SK-N-SH treated with all-trans-retinoic acid at 6 μM for 48 hours (cell line): Measurements from ENCODE around the gene SLC6A5.

Experiments used
- ATAC-seq: fragments of 200-7000 bp; cut with Tn5 transposase; 3 replicates; pipeline ENCODE4 v1.9.1; 2020; ENCODE audit warnings: mild to moderate bottlenecking, moderate library complexity
- ARNTL ChIP-seq: fragments of 450-650 bp; formaldehyde crosslinking; IDR thresholded peaks from 2 replicates; pipeline ENCODE4 v1.5.0; 2020; ENCODE audit warnings: low read depth, mild to moderate bottlenecking, moderate library complexity, borderline replicate concordance
- BACH2 ChIP-seq: fragments of 250-450 bp; sonication (Bioruptor Pico); IDR thresholded peaks from 2 replicates; pipeline ENCODE4 v1.9.0; 2021; ENCODE audit warnings: mild to moderate bottlenecking, borderline replicate concordance
- CSDC2 ChIP-seq: fragments of 250-450 bp; sonication (Bioruptor Pico); IDR thresholded peaks from 2 replicates; pipeline ENCODE4 v1.5.0; 2020; ENCODE audit warnings: mild to moderate bottlenecking, moderate library complexity
- ESRRG ChIP-seq: fragments of 250-450 bp; sonication (Bioruptor Pico); IDR thresholded peaks from 2 replicates; pipeline ENCODE4 v1.6.1; 2021; ENCODE audit warnings: mild to moderate bottlenecking
- ISL1 ChIP-seq: fragments of 250-450 bp; sonication (Bioruptor Pico); IDR thresholded peaks from 2 replicates; pipeline ENCODE4 v2.1.2; 2022; ENCODE audit warnings: mild to moderate bottlenecking, moderate library complexity
- OSR1 ChIP-seq: fragments of 250-450 bp; sonication (Bioruptor Pico); IDR thresholded peaks from 2 replicates; pipeline ENCODE4 v1.8.0; 2022; ENCODE audit warnings: moderate library complexity, mild to moderate bottlenecking, inconsistent platforms
- POU6F1 ChIP-seq: fragments of 250-450 bp; sonication (Bioruptor Pico); IDR thresholded peaks from 2 replicates; pipeline ENCODE4 v1.8.0; 2021; ENCODE audit warnings: low read depth, mild to moderate bottlenecking, moderate library complexity, borderline replicate concordance
- PPARA ChIP-seq: fragments of 250-450 bp; sonication (Bioruptor Pico); IDR thresholded peaks from 2 replicates; pipeline ENCODE4 v1.5.0; 2020; ENCODE audit warnings: mild to moderate bottlenecking, borderline replicate concordance
- SNAI2 ChIP-seq: fragments of 250-450 bp; sonication (Bioruptor Pico); IDR thresholded peaks from 2 replicates; pipeline ENCODE4 v1.5.0; 2020; ENCODE audit warnings: mild to moderate bottlenecking, moderate library complexity
- TCF4 ChIP-seq: fragments of 250-450 bp; sonication (Bioruptor Pico); IDR thresholded peaks from 2 replicates; pipeline ENCODE4 v1.8.0; 2021; ENCODE audit warnings: mild to moderate bottlenecking, moderate library complexity, borderline replicate concordance
- TOX ChIP-seq: fragments of 250-450 bp; sonication (Bioruptor Pico); IDR thresholded peaks from 2 replicates; pipeline ENCODE4 v1.8.0; 2021; ENCODE audit warnings: mild to moderate bottlenecking, moderate library complexity, borderline replicate concordance
- TSHZ2 ChIP-seq: fragments of 250-450 bp; sonication (Bioruptor Pico); IDR thresholded peaks from 2 replicates; pipeline ENCODE4 v1.5.0; 2020; ENCODE audit warnings: mild to moderate bottlenecking, moderate library complexity
- ZC3H10 ChIP-seq: fragments of 250-450 bp; sonication (Bioruptor Pico); IDR thresholded peaks from 2 replicates; pipeline ENCODE4 v1.5.1; 2021; ENCODE audit warnings: mild to moderate bottlenecking, moderate library complexity
- ZFP3 ChIP-seq: fragments of 250-450 bp; sonication (Bioruptor Pico); IDR thresholded peaks from 2 replicates; pipeline ENCODE4 v1.5.0; 2020; ENCODE audit warnings: mild to moderate bottlenecking, moderate library complexity
- ZFP30 ChIP-seq: fragments of 450-650 bp; formaldehyde crosslinking; IDR thresholded peaks from 2 replicates; pipeline ENCODE4 v1.5.0; 2022; ENCODE audit warnings: mild to moderate bottlenecking, moderate library complexity
- ZNF565 ChIP-seq: fragments of 450-650 bp; formaldehyde crosslinking; conservative IDR thresholded peaks from 2 replicates; pipeline ENCODE4 v1.5.0; 2020; ENCODE audit warnings: low read depth, mild to moderate bottlenecking, moderate library complexity
- ZNF70 ChIP-seq: fragments of 450-650 bp; formaldehyde crosslinking; IDR thresholded peaks from 2 replicates; pipeline ENCODE4 v1.5.0; 2020; ENCODE audit warnings: mild to moderate bottlenecking, moderate library complexity
- ZNF8 ChIP-seq: fragments of 450-650 bp; formaldehyde crosslinking; IDR thresholded peaks from 2 replicates; pipeline ENCODE4 v1.5.0; 2020; ENCODE audit warnings: mild to moderate bottlenecking, moderate library complexity
- TF ChIP-seq, protein P1 (sequence below): fragments of 250-450 bp; sonication (Bioruptor Pico); IDR thresholded peaks from 2 replicates; pipeline ENCODE4 v1.8.0; 2020; ENCODE audit warnings: mild to moderate bottlenecking, moderate library complexity, borderline replicate concordance
- TF ChIP-seq, protein P2 (sequence below): fragments of 250-450 bp; sonication (Bioruptor Pico); IDR thresholded peaks from 2 replicates; pipeline ENCODE4 v1.5.1; 2021; ENCODE audit warnings: mild to moderate bottlenecking, moderate library complexity
- TF ChIP-seq, protein P3 (sequence below): fragments of 250-450 bp; sonication (Bioruptor Pico); IDR thresholded peaks from 2 replicates; pipeline ENCODE4 v1.5.1; 2020; ENCODE audit warnings: low read depth, mild to moderate bottlenecking, moderate library complexity

Gene SLC6A5

DNA sequence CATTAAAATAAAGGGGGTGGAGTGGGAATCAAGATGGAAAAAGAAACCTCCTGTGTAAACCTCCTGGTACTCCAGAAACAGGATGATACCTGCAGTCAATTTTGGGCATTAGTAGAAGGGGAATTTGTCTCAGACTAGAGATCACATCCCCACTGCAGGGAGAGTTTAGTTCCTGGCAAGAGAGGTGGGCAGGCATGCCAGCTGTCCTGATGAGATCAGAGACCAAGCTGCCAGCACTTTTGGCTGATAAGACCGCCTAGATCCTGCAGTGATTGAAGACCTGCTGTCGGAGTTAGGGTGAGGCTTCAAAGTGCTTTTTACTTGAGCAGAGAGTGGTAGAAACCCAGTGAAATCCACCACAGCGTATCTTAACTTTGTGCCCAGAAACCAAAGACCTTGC, 40.3 kb downstream of the SLC6A5 start:
- TF ChIP-seq ZFP30 (CRISPR knock-in tag) (no peak), POU6F1 (no peak), BACH2 (CRISPR knock-in tag) (no peak), ZNF565 (CRISPR knock-in tag) (no peak), ESRRG (CRISPR knock-in tag) (no peak), TSHZ2 (CRISPR knock-in tag) (no peak), ZC3H10 (no peak), ZNF8 (CRISPR knock-in tag) (no peak), SNAI2 (CRISPR knock-in tag) (no peak), ZFP3 (no peak), ISL1 (CRISPR knock-in tag) (no peak), ZNF70 (no peak), TCF4 (CRISPR knock-in tag) (no peak), OSR1 (CRISPR knock-in tag) (no peak), TOX (CRISPR knock-in tag) (no peak), CSDC2 (CRISPR knock-in tag) (no peak), ARNTL (no peak)
- TF ChIP-seq, protein P1, sequence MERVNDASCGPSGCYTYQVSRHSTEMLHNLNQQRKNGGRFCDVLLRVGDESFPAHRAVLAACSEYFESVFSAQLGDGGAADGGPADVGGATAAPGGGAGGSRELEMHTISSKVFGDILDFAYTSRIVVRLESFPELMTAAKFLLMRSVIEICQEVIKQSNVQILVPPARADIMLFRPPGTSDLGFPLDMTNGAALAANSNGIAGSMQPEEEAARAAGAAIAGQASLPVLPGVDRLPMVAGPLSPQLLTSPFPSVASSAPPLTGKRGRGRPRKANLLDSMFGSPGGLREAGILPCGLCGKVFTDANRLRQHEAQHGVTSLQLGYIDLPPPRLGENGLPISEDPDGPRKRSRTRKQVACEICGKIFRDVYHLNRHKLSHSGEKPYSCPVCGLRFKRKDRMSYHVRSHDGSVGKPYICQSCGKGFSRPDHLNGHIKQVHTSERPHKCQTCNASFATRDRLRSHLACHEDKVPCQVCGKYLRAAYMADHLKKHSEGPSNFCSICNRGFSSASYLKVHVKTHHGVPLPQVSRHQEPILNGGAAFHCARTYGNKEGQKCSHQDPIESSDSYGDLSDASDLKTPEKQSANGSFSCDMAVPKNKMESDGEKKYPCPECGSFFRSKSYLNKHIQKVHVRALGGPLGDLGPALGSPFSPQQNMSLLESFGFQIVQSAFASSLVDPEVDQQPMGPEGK (CRISPR knock-in tag) = no peak
- TF ChIP-seq, protein P2, sequence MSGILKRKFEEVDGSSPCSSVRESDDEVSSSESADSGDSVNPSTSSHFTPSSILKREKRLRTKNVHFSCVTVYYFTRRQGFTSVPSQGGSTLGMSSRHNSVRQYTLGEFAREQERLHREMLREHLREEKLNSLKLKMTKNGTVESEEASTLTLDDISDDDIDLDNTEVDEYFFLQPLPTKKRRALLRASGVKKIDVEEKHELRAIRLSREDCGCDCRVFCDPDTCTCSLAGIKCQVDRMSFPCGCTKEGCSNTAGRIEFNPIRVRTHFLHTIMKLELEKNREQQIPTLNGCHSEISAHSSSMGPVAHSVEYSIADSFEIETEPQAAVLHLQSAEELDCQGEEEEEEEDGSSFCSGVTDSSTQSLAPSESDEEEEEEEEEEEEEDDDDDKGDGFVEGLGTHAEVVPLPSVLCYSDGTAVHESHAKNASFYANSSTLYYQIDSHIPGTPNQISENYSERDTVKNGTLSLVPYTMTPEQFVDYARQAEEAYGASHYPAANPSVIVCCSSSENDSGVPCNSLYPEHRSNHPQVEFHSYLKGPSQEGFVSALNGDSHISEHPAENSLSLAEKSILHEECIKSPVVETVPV (CRISPR knock-in tag) = no peak
- no peak for ATAC-seq

GRCh38 chr11:20640401-20640800, 41.0 kb downstream of the SLC6A5 start:
- TF ChIP-seq ZFP30 (CRISPR knock-in tag) (no peak), ISL1 (CRISPR knock-in tag) (no peak), ZNF565 (CRISPR knock-in tag) (no peak), TCF4 (CRISPR knock-in tag) (no peak), ESRRG (CRISPR knock-in tag) (no peak), TOX (CRISPR knock-in tag) (no peak), ZC3H10 (no peak), PPARA (CRISPR knock-in tag) (no peak), CSDC2 (CRISPR knock-in tag) (no peak), TSHZ2 (CRISPR knock-in tag) (no peak)
- TF ChIP-seq, protein P1 (CRISPR knock-in tag) = no peak
- TF ChIP-seq, protein P2 (CRISPR knock-in tag) = no peak
- TF ChIP-seq, protein P3, sequence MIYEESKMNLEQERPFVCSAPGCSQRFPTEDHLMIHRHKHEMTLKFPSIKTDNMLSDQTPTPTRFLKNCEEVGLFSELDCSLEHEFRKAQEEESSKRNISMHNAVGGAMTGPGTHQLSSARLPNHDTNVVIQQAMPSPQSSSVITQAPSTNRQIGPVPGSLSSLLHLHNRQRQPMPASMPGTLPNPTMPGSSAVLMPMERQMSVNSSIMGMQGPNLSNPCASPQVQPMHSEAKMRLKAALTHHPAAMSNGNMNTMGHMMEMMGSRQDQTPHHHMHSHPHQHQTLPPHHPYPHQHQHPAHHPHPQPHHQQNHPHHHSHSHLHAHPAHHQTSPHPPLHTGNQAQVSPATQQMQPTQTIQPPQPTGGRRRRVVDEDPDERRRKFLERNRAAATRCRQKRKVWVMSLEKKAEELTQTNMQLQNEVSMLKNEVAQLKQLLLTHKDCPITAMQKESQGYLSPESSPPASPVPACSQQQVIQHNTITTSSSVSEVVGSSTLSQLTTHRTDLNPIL (CRISPR knock-in tag) = no peak
- TF ChIP-seq, all 23 proteins: peak for 0
- ATAC-seq = no peak
